Occipital lobe (tissue), 2 donors: ENCODE data around the gene MEIG1. TPM values are rescaled to one million over a fixed set of nuclear protein-coding genes. Genes with fewer than 3 reads are reported as not detected.
"Not testable (repeated sequence)": the region's sequence is repeated elsewhere in the genome, so short reads cannot be mapped to it uniquely, and the experiment has no call there.

Experiments
- DNase-seq: peaks from one replicate; lab custom pipeline; 2025; lab: John Stamatoyannopoulos, UW
- total RNA-seq: library from RNA; depleted of rRNA; stranded (reverse); fragments of >200 nt; gene quantifications from one replicate; pipeline ENCODE4 v1.2.3, GENCODE V29; 2014

MEIG1 gene, protein sequence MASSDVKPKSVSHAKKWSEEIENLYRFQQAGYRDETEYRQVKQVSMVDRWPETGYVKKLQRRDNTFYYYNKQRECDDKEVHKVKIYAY
- not detected for total RNA-seq

DNA sequence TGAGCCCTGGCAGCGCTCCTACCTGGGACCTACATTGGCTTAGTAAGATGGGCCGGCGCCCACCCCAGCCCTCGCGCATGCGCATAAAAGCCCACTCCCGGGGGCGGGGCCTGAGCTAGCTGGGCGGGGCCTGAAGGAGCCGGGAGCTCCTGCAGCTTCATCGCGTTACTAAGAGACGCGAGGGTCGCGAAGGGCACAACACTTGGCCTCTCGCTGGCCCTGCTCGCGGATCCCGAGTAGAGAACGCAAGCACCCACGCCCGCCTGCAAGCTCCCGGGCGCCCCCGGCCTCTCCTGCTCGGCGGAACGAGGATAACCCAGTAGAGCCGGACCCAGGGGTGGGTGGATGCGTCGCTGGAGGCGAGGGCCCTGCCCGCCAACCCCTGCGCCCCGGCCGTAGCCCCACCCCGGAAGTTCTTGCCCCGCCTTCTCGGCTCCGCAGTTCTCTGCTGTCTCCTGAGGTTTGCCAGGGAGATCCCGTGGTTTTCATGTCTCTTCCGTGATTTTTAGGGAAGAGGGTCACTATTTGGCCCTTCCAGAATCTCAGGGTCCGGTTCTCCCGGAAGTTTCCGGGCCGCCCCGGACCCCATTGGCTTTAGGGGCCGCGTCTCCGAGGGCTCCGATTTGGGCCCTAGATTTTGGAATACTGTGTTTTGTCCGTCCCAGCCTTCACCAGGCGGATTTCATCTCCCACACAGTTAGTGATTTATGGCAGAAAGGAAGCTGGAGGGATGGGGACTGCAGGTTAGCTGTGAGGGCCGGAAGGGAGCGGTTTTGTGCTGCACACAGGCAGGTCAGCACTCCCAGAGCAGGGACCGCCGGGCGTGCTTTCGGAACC is at the start of gene MEIG1:
Gene MEIG1 (plus strand): TSS at position 168 of the 837 bp plus-strand sequence. CDS start 7,081 bp downstream, outside the sequence.
- DNase-seq = peak; percentile 95

DNA sequence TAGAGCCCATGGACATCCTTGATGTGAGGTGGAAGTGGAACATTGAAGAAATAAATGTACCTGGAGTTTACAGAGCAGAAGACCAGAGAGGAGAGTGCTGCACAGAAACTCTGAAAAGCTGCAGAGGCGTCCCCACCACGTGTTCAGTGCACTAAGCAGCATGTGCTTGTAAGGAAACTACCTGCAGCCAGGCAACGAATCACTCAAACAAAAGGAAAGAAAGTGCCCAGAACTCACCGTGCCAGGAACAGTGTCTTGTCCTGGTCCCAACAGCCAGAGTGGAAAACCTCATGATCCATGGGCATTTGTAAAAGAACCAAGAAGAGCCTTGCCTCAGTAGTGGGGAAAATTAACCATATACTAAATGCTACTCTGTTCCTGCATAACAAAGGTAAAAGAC is 48.2 kb upstream of the MEIG1 start:
- DNase-seq = no peak

DNA sequence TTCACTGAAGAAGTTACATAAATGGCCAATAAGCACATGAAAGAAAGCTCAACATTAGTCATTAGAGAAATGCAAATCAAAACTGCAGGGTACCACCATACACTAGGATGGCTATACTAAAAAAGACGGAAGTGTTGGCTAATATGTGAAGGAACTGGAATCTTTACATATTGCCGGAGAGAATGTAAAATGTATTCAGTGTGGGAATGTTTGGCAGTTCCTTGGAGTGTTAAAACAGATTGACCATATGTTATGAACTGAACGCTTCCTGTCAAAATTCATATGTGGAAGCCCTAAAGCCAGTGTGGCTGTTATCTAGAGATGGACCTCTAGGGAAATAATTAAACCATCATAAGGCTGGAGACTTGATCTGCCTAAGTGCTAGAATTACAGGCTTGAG is 47.4 kb upstream of the MEIG1 start:
- DNase-seq = no peak

DNA sequence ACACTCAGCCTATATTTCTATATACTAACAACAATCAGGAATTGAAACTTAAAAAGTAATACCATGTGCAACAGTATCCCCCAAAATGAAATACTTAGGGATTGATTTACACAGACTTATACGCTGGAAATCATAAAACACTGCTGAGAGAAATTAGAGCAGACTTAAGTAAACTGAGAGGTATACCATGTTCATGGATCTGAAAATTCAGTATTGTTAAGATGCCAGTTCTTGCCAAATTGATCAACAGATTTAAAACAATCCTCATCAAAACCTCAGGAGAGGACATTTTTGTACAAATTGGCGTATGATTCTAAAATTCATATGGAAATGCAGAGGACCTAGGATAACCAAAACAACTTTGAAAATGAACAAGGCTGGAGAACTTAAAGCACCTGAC is 42.6 kb upstream of the MEIG1 start:
- no peak for DNase-seq

DNA sequence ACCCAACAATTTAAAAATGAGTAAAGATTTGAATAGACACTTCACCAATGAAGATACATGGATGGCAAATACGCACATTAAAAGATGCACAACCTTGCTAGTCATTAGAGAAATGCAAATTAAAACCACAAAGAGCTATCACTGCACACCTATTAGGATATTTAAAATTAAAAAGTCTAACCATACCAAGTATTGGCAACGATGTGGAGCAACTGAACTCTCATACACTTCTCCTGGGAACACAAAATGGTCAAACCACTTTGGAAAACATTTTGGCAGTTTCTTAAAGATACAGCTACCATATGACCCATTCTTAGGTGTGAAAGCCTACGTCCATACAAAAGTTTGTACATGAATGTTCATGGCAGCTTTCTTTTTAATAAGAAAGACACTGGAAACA is 41.4 kb upstream of the MEIG1 start:
- no peak for DNase-seq

DNA sequence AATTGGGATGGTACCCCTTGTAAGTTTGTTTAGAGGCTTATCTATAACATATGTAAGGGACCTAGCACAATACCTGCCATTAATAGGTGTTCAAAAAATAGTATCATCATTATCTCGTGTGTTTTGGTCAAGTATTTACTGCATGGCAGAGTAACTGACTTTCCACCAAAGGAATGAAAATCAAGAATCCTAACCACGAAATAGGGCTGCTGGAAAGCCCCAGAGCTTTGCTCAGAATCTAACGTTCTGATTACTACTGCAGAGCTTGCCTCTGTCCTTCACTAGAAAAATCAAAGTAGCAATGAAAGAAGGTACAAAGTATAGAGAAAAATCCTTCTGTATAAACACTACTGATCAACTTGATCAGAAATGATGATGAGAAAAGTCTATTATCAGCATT is 40.2 kb upstream of the MEIG1 start:
- no peak for DNase-seq

DNA sequence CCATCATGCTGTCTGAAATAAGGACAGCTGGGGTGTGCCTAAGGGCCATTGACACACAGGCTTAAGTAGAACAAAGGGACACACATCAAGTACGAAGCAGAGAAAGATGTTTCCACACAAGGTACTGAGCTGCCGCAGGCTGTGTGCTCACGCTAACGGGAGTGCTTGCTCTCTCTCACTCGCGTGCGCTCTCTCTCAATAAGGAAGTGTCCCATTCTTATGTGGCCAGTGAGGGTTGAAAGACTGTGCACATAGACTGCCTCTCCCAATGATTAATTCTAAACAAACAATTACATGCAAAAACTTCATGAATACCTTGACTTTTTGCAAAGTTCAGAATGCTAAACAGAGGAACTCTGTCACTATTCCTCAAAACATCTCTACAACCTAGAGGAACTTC is 35.2 kb upstream of the MEIG1 start:
- DNase-seq = no peak

DNA sequence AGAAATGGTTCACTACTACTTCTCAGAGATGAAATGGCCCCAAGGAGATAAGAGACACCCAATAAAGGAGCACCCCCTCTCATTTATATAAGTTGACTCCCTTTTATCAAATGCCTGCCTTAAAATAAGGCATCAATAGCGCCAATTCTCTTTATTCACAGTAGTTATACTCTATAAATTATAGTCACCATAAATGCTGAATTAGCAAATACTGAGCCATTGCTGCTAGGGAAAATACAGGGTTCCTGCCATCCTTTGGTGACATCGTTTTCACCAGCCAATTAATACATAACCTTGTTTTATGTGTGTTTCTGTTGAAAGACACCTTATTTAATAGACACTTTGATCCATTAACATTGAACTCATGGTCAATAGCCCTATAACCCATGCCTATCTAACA is 33.9 kb upstream of the MEIG1 start:
- no peak for DNase-seq

DNA sequence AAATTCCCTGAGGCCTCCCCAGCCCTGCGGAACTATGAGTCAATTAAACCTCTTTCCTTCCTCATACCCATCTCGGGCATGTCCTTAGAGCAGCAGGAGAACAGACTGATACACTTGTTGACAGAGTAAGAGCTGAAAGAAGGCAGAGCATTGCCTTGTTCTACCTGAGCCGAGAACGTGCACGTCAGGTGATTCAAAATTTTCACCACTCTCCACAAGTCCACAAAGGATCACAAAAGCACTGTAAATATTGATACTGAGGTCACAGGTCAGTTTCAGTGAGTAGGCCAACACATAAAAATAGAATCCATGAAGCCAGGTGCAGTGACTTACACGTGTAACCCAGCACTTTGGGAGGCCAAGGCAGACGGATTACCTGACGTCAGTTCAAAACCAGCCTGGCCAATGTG is 33.1 kb upstream of the MEIG1 start:
- no peak for DNase-seq

DNA sequence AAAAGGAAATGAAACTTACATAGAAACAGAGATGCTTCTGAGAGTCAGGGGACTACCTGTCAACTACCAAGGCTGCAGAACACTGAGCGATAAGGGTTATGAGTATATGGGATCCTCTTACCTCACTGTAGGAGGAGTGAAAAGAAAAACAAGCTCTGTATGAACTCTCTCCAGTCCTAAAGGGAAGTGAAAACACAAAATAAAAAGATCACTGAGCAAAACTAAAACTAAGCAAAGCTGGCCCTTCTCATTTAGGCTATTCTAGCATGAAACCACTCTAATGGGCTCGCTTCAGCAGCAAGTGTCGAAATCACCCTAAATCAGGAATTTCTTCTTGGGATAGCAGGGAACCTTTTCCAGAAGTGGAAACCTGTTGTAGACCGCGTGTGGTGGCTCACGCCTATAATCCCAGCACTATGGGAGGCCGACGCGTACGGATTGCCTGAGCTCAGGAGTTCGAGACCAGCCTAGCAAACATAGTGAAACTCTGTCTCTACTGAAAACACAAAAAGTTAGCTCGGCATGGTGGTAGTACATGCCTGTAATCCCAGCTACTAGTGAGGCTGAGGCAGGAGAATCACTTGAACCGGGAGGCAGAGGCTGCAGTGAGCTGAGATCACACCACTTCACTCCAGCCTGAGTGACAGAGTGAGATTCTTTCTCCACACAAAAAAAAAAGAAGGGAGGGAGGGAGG is 32.3 kb upstream of the MEIG1 start:
- DNase-seq = no peak

DNA sequence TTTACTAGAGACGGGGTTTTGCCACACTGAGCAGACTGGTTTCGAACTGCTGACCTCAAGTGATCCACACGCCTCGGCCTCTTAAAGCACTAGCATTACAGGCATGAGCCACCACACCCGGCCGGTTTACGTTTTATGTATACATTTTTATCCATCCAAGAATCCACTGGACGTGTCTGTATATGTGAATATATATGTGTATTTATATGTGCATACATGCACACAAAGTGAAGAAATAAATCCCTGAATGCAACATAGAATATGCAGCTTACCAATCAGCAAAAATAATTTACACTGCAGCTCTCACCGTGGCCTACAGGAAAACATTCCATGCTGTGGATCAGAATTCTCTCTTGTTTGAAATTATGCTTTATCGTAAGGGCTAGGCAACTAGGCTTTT is 28.6 kb upstream of the MEIG1 start:
- DNase-seq = no peak

DNA sequence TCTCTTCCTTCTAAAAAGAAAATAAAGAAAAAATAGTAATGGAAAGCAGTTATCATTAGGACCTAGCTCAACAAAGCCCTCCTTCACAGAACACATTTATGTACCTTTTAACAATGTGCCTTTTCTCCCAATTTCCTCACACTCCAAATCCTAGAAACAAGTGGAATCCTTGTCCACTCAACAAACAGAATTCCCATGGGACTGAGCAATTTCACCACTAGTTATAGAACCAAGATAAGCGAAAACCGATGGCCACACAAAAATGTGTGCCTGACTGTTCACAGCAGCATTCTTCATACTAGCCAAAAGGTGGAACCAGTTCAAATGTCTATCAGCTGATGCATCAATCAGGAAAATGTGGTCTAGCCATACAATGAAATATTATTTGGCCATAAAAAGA is 22.6 kb upstream of the MEIG1 start:
- DNase-seq = no peak

DNA sequence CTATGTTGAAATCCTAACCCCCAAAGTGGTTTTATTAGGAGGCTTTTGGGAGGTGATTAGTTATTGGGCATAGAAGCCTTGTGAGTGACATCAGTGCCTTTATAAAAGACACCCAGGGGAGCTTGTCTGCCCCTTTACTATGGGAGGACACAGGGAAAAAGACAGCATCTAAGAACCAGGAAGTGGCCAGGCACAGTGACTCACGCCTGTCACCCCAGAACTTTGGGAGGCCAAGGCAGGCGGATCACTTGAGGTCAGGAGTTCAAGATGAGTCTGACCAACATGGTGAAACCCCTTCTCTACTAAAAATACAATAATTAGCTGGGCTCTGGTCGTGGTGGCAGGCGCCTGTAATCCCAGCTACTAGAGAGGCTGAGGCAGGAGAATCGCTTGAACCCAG is 20.2 kb upstream of the MEIG1 start:
- DNase-seq = not testable (repeated sequence)

DNA sequence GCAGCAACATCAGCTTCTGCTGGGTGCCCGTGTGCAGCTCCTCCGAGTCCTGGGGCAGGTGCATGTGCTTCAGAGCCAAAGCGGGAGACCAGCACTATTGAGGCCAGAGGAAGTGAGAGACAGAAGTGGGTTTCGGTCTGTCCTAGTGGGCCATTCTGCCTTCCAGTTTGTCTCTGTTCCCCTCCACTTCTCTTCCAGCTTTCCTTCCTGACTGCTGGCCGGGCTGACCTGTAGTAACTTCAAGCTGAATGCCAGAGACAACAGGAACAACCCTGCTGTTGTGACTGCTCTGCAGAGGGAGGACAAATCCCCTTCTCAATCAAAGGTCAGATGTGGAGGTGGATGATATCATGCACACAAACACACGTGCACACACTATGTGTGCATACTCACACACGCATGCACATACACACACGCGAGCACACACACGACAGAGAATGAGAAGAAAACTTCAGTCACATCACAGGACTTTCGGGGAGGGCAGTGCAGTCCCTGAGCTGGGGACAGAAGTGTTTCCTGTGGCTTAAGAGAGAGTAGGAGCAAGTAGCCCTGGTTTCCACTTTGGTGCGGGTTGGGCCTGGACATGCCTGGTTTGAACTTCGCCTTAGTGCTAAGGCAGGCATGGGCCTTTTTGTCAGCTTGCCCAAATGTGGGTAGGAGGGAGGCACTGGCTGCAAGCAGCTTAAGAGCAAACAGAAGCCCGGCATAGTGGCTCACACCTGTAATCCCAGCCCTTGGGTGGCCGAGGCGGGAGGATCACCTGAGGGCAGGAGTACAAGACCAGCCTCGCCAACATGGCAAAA is 16.8 kb upstream of the MEIG1 start:
- not testable (repeated sequence) for DNase-seq

DNA sequence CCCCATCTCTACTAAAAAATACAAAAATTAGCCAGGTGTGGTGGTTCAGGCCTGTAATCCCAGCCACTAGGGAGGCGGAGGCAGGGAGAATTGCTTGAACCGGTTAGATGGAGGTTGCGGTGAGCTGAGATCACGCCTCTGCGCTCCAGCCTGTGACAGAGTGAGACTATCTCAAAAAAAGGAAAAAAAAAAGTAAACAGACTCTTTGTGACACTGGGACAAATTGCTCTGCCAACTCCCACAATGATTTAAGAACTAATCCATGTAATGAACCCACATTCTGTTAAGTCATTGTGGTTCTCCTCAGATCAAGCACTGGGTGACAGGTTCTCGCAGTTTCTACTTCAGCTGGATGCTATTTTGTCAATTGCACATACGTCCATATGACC is 16.2 kb upstream of the MEIG1 start:
- DNase-seq = not testable (repeated sequence)

DNA sequence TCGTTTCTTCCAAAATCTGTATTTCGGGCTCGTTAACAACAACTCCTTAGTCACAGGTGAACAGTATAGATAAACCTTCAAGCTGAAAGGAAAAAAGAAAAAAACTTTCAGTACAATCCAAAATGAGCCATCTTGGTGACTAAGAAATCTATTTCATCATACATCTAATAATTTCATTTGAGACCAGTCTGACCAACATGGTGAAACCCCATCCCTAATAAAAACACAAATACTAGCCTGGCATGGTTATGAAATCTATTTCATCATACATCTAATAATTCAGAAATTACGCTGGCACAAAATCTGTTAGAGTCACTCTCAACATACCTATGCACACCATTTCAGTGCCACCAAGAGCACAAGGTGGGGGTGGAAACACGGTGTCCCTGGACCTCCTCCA is 14.1 kb upstream of the MEIG1 start:
- no peak for DNase-seq

DNA sequence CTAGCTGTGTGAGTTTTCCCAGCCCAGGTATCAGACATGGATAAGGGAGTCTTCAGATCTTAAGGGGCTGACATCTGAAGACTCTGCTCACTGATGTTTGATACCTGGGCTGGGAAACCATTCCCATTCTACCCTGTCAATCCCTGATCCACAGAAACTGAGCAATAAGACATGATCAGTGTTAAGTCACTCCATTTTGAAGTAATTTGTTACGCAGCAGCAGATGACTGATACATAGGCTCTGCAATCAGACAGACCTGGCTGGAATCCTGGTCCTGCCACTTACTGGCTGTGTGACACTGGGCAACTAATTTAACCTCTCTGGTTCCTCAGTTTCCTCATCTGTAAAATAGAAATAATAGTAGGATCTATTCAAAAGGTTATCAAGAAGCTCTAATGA is 11.9 kb upstream of the MEIG1 start:
- DNase-seq = no peak

DNA sequence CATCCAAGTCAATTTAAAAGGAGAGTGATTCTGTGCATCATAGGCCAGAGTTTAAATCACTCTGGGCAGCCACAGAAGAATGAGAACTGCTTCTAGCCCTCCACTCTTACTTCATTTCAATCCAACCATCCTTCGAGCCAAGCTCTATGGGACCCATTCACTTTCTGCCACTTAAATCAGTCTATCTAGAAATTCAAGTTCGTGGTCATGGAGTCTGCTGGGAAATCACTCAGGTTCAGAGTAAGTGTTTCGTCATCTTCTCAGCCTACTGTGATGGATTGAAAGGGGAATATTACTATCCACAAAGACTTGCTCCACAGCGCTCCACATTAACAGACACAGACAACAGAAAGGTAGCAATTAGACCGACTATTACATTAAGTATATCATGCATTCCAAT is 9.9 kb upstream of the MEIG1 start:
- DNase-seq = no peak

DNA sequence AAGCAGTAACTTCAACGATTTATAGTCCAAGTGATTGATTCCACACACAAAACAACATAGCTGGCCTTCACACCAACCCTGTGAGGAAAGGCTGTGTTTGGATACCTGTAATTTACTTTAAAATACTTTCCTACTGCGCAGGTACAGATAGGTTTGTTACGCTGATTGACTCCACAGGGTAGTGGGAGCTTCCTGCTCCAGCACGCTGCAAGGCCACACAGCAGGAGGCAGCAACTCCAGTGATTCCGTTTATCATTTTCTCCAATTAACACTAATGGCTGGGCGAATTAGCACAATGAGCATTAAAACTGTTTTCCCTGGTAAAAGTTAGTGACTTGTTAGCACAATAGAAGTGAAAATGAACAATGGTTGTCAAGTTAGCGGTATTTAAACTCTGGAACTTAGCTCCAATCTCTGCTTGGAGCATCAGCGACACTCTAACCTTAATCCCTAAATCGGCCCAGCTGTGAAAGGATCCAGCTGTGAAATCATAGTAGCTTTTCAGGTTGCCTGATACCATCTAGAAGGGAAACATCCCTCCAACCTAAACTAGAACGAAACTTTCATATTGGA is 6.3 kb upstream of the MEIG1 start:
- DNase-seq = no peak

DNA sequence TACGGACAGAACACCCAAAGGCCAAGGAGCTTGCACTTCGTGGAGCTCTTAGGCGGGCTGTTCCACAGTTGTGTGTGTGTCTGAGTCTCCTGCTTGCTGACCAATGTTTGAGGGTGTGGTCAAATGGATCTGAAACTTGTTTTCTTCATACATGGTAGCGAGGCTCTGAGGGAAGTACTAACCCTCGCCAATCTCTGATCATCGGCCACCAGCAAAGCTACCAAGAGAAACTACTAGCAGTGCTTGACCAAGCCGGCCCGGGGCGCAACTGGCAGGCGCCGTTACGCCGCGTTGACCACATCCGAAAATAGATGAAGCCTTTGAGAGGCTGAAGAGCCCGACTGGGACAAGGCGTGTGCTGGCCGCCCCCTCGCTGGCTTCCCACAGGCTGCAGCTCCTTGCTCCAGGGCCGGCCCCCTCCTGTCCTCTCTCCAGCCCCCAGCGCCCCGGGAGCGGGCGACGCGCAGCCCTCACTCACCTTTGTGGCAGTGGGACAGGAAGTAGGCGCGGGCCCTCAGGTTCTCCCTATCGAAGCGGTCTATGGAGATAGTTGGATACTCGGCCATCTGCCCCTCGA is 5.7 kb upstream of the MEIG1 start:
- DNase-seq = peak; percentile 50
